IMR-90 (cell line): Measurements from ENCODE around the gene HHIPL1. TPM values are rescaled to one million over a fixed set of nuclear protein-coding genes. Genes with fewer than 3 reads are reported as not detected.

Experiments
- ATAC-seq: fragments of 200-7000 bp; cut with Tn5 transposase; 2 replicates; pipeline ENCODE4 v1.9.1; 2020; ENCODE audit warnings: low read depth, mild to moderate bottlenecking, moderate library complexity
- BruUV-seq: library from RNA; stranded (reverse); fragments of 400-500 nt; replicated peaks from 2 replicates; lab custom pipeline; 2021; lab: Mats Ljungman, UMichigan
- CTCF ChIA-PET: fragments of 300-600 bp; formaldehyde crosslinking; extraction: SDS; loops from one replicate; lab custom pipeline; 2021; ENCODE audit warnings: antibody characterized with exemption; lab: Yijun Ruan, JAX
- POLR2A ChIA-PET: fragments of 300-600 bp; sonication (Branson Sonifier 250); formaldehyde crosslinking; loops from one replicate; lab custom pipeline; 2022; ENCODE audit warnings: antibody characterized with exemption; ENCODE audit not compliant: unreplicated experiment; lab: Charles Lee
- DNase-seq: peaks from one replicate; pipeline ENCODE4 v3.0.0; 2013
- H2AFZ ChIP-seq: replicated peaks from 2 replicates; pipeline ENCODE3; 2013; ENCODE audit warnings: low read length, mild to moderate bottlenecking; ENCODE audit not compliant: poor library complexity
- H2AK5ac ChIP-seq: 2 replicates; pipeline ENCODE4 v1.6.1; 2013; ENCODE audit warnings: low read depth, low read length, inconsistent platforms
- H2AK9ac ChIP-seq: replicated peaks from 2 replicates; pipeline ENCODE3; 2013; ENCODE audit warnings: mild to moderate bottlenecking, low read depth, low read length, moderate library complexity; ENCODE audit not compliant: poor library complexity
- H2BK120ac ChIP-seq: 2 replicates; pipeline ENCODE4 v1.6.1; 2013; ENCODE audit warnings: low read depth, low read length, inconsistent platforms
- H2BK15ac ChIP-seq: 3 replicates; pipeline ENCODE4 v1.6.1; 2013; ENCODE audit warnings: low read depth, low read length, inconsistent platforms
- H2BK20ac ChIP-seq: 2 replicates; pipeline ENCODE4 v1.6.1; 2013; ENCODE audit warnings: low read depth, mild to moderate bottlenecking, inconsistent platforms, low read length, moderate library complexity
- H2BK5ac ChIP-seq: 2 replicates; pipeline ENCODE4 v1.6.1; 2013; ENCODE audit warnings: mild to moderate bottlenecking, low read depth, low read length, inconsistent platforms; ENCODE audit not compliant: poor library complexity, severe bottlenecking
- H3K14ac ChIP-seq: replicated peaks from 2 replicates; pipeline ENCODE4 v1.6.1; 2013; ENCODE audit warnings: low read depth, low read length, inconsistent platforms
- H3K18ac ChIP-seq: 2 replicates; pipeline ENCODE4 v1.6.1; 2013; ENCODE audit warnings: low read depth, low read length, control low read depth
- H3K23ac ChIP-seq: 2 replicates; pipeline ENCODE4 v1.6.1; 2013; ENCODE audit warnings: low read depth, low read length, inconsistent platforms
- H3K27ac ChIP-seq: 2 replicates; pipeline ENCODE4 v1.5.1; 2013; ENCODE audit warnings: mild to moderate bottlenecking, control low read depth, low read length; ENCODE audit not compliant: insufficient read depth
- H3K27me3 ChIP-seq: 2 replicates; pipeline ENCODE4 v1.6.1; 2013; ENCODE audit warnings: low read length; ENCODE audit not compliant: control insufficient read depth, insufficient read depth
- H3K36me3 ChIP-seq: 2 replicates; pipeline ENCODE4 v1.6.1; 2013; ENCODE audit warnings: low read length, mixed read lengths; ENCODE audit not compliant: control insufficient read depth, insufficient read depth
- H3K4ac ChIP-seq: 2 replicates; pipeline ENCODE4 v1.6.1; 2013; ENCODE audit warnings: low read depth, low read length, inconsistent platforms
- H3K4me1 ChIP-seq: 2 replicates; pipeline ENCODE4 v1.6.1; 2013; ENCODE audit warnings: low read length, mixed read lengths; ENCODE audit not compliant: control insufficient read depth, insufficient read depth
- H3K4me2 ChIP-seq: 2 replicates; pipeline ENCODE4 v1.6.1; 2013; ENCODE audit warnings: low read depth, mild to moderate bottlenecking, control low read depth, low read length, moderate library complexity
- H3K4me3 ChIP-seq: 2 replicates; pipeline ENCODE4 v1.5.1; 2013; ENCODE audit warnings: low read depth, mild to moderate bottlenecking, control low read depth, low read length, moderate library complexity; ENCODE audit not compliant: insufficient read depth
- H3K56ac ChIP-seq: 2 replicates; pipeline ENCODE4 v1.6.1; 2013; ENCODE audit warnings: low read length, inconsistent platforms; ENCODE audit not compliant: insufficient read depth; ENCODE audit errors: extremely low read depth
- H3K79me1 ChIP-seq, 2 experiments: 2 replicates each; pipeline ENCODE4 v1.6.1; 2013; ENCODE audit warnings: low read length in 2 of 2, inconsistent platforms in 1 of 2, low read depth in 1 of 2
- H3K9ac ChIP-seq: 2 replicates; pipeline ENCODE4 v1.6.1; 2013; ENCODE audit warnings: low read depth, low read length, control low read depth
- H3K9me1 ChIP-seq: 2 replicates; pipeline ENCODE4 v1.6.1; 2013; ENCODE audit warnings: low read length, inconsistent platforms; ENCODE audit not compliant: insufficient read depth
- H3K9me3 ChIP-seq: 2 replicates; pipeline ENCODE4 v1.6.1; 2013; ENCODE audit warnings: low read length; ENCODE audit not compliant: control insufficient read depth, insufficient read depth
- H4K20me1 ChIP-seq: 2 replicates; pipeline ENCODE4 v1.6.1; 2013; ENCODE audit warnings: low read length, inconsistent platforms; ENCODE audit not compliant: insufficient read depth
- H4K5ac ChIP-seq: 2 replicates; pipeline ENCODE4 v1.6.1; 2013; ENCODE audit warnings: mild to moderate bottlenecking, low read depth, low read length, control low read depth
- H4K8ac ChIP-seq, 2 experiments: 2 replicates each; pipeline ENCODE4 v1.6.1; 2013; ENCODE audit warnings: low read depth in 2 of 2, low read length in 2 of 2, control low read depth in 1 of 2, inconsistent platforms in 1 of 2
- H4K91ac ChIP-seq: 2 replicates; pipeline ENCODE4 v1.6.1; 2013; ENCODE audit warnings: low read depth, low read length, inconsistent platforms; ENCODE audit not compliant: insufficient read depth
- BHLHE40 ChIP-seq: fragments of 150-350 bp; IDR thresholded peaks from 2 replicates; pipeline ENCODE4 v1.6.1; 2016; ENCODE audit warnings: mild to moderate bottlenecking, low read depth, low read length
- CHD1 ChIP-seq: IDR thresholded peaks from 2 replicates; pipeline ENCODE4 v1.6.1; 2012; ENCODE audit warnings: low read depth, low read length, improper control_type of control experiment
- ELK1 ChIP-seq: fragments of 150-350 bp; IDR thresholded peaks from 2 replicates; pipeline ENCODE4 v1.6.1; 2016; ENCODE audit warnings: low read depth, mild to moderate bottlenecking, low read length, moderate library complexity, borderline replicate concordance
- FOS ChIP-seq: fragments of 150-350 bp; IDR thresholded peaks from 2 replicates; pipeline ENCODE4 v1.6.1; 2016; ENCODE audit warnings: low read depth, low read length
- MAFK ChIP-seq: IDR thresholded peaks from 2 replicates; pipeline ENCODE4 v1.6.1; 2012; ENCODE audit warnings: low read depth, low read length, improper control_type of control experiment
- MAZ ChIP-seq: IDR thresholded peaks from 2 replicates; pipeline ENCODE4 v1.6.1; 2012; ENCODE audit warnings: low read depth, mild to moderate bottlenecking, low read length, improper control_type of control experiment, moderate library complexity, borderline replicate concordance
- MXI1 ChIP-seq: IDR thresholded peaks from 2 replicates; pipeline ENCODE4 v1.6.1; 2012; ENCODE audit warnings: low read depth, mild to moderate bottlenecking, low read length, moderate library complexity, borderline replicate concordance
- NFE2L2 ChIP-seq: fragments of 150-350 bp; IDR thresholded peaks from 2 replicates; pipeline ENCODE4 v1.6.1; 2016; ENCODE audit warnings: low read depth, mild to moderate bottlenecking, low read length
- POLR2A ChIP-seq: IDR thresholded peaks from 2 replicates; pipeline ENCODE4 v1.6.1; 2012; ENCODE audit warnings: mild to moderate bottlenecking, low read depth, low read length
- RCOR1 ChIP-seq: IDR thresholded peaks from 2 replicates; pipeline ENCODE4 v1.6.1; 2012; ENCODE audit warnings: mild to moderate bottlenecking, low read length, improper control_type of control experiment; ENCODE audit not compliant: insufficient replicate concordance
- SMC3 ChIP-seq: fragments of 150-350 bp; IDR thresholded peaks from 2 replicates; pipeline ENCODE4 v1.6.1; 2016; ENCODE audit warnings: low read depth, mild to moderate bottlenecking, antibody characterized with exemption, low read length, moderate library complexity
- USF2 ChIP-seq: fragments of 150-350 bp; IDR thresholded peaks from 2 replicates; pipeline ENCODE4 v1.6.1; 2017; ENCODE audit warnings: mild to moderate bottlenecking, antibody characterized with exemption, low read length, low read depth
- WGBS, 2 experiments: methylation state at CpG; one replicate each; pipeline versions ENCODE4 v1.1.5 to v1.1.7; 2013; ENCODE audit warnings: missing lambda C conversion rate in 2 of 2; ENCODE audit not compliant: insufficient read length in 1 of 2; ENCODE audit errors: extremely low coverage in 2 of 2; 5-methylcytosine and 5-hydroxymethylcytosine counted together
- dilution Hi-C: fragments of 300-500 bp; cut with HindIII; formaldehyde crosslinking; loops from one replicate; pipeline ENCODE4 v1.14.3; 2018; ENCODE audit warnings: low sequenced_read_pairs; ENCODE audit not compliant: unreplicated experiment
- in situ Hi-C: fragments of 300-500 bp; cut with MboI; formaldehyde crosslinking; loops from 3 replicates; pipeline ENCODE4 v1.14.3; 2019; ENCODE audit warnings: low sequenced_read_pairs, inconsistent platforms, mixed read lengths
- intact Hi-C: fragments of 100-400 bp; cut with micrococcal nuclease; formaldehyde crosslinking; loops from 2 replicates; pipeline ENCODE4 v1.10.0; 2022
- polyA plus RNA-seq, 3 experiments: library from polyadenylated mRNA; depleted of rRNA; stranded (reverse); fragments of >200 nt; gene quantifications; 2 replicates each; pipeline ENCODE4 v1.2.3, GENCODE V29; 2012; ENCODE audit warnings: low replicate concordance in 1 of 3
- total RNA-seq: library from RNA; depleted of rRNA; stranded (reverse); fragments of >200 nt; gene quantifications from 2 replicates; pipeline ENCODE4 v1.2.3, GENCODE V29; 2012
- TF ChIP-seq, protein P1 (sequence below): conservative IDR thresholded peaks from 2 replicates; pipeline ENCODE4 v1.5.1; 2012; ENCODE audit warnings: mild to moderate bottlenecking, low read depth, low read length, improper control_type of control experiment

Gene HHIPL1
- total and polyA plus RNA-seq, 2 of the 4 experiments (the other 2 are of a cell fraction), result 0.65 to 0.72 TPM

GRCh38 chr14:99605299-99605961, 39.5 kb upstream of the HHIPL1 start:
- H3K27me3 ChIP-seq, result no peaks in the 10 kb centered on the region
- peak overlapping the region; percentile 69 for H3K4me2 ChIP-seq
- H3K4ac ChIP-seq, result peak overlapping the region; percentile 61
- peaks cover 16% of the 10 kb centered on the region for H3K4me1 ChIP-seq
- in situ Hi-C loops (no loop called here), dilution Hi-C loops (no loop called here), intact Hi-C loops (loop anchor here (1.0 to 2.0 kb wide), 2 partner anchors 42 to 69 kb away; no protein-coding TSS in a partner anchor)
- peak overlapping the region; percentile 22; the same call in 1 of the 2 replicates for H3K18ac ChIP-seq
- peak overlapping the region; percentile 61 for H2BK5ac ChIP-seq
- H2BK15ac ChIP-seq, result peak overlapping the region; percentile 24; the same call in 1 of the 3 replicates
- peak overlapping the region; percentile 8; the same call in 1 of the 2 replicates for H4K5ac ChIP-seq
- peak overlapping the region; percentile 12 to 85; a peak in 3 of 4 replicates for H4K8ac ChIP-seq
- H3K9me3 ChIP-seq, result no peaks in the 10 kb centered on the region
- peak overlapping the region; percentile 66; the same call in 1 of the 2 replicates for H3K56ac ChIP-seq
- H2AFZ ChIP-seq, result peak overlapping the region; percentile 95
- peak overlapping the region; percentile 52 for H3K9ac ChIP-seq
- peak; percentile 74 for DNase-seq
- 2% methylated on average over 18 of the region's 38 CpGs; no CpG with 5 or more reads in 1 of the 2 experiments for WGBS, 2 experiments
- H3K23ac ChIP-seq, result peak overlapping the region; percentile 90
- POLR2A ChIA-PET, result interaction anchor here (0.7 kb wide), 1 partner anchor 17 kb away, joined by 4 read pairs; no protein-coding TSS in a partner anchor
- H2AK9ac ChIP-seq, result peak overlapping the region; percentile 80
- peaks cover 9% of the 10 kb centered on the region for H3K9me1 ChIP-seq
- no TSS peak for BruUV-seq
- peak overlapping the region; percentile 16; the same call in 1 of the 2 replicates for H2BK20ac ChIP-seq
- H3K14ac ChIP-seq, result peak overlapping the region; percentile 89
- peak overlapping the region; percentile 83 for H3K27ac ChIP-seq
- CTCF ChIA-PET, result interaction anchor here (1.4 kb wide), 1 partner anchor 29 kb away, joined by 3 read pairs; no protein-coding TSS in a partner anchor
- H2AK5ac ChIP-seq, result peak overlapping the region; percentile 63
- H3K36me3 ChIP-seq, result no peaks in the 10 kb centered on the region
- peaks cover 26% of the 10 kb centered on the region for H4K20me1 ChIP-seq
- H2BK120ac ChIP-seq, result peak overlapping the region; percentile 47
- H3K79me1 ChIP-seq, result peaks cover 9 to 43% of the 10 kb centered on the region in 2 experiments; a peak in 3 of 4 replicates
- H3K4me3 ChIP-seq, result peak overlapping the region; percentile 63
- ATAC-seq, result peak; percentile 21
- peak overlapping the region; percentile 63; the same call in 1 of the 2 replicates for H4K91ac ChIP-seq
- TF ChIP-seq POLR2A, result no peak
- TF ChIP-seq FOS, result no peak
- TF ChIP-seq MXI1, result peak; percentile 54; the same call in 1 of the 2 replicates
- no peak for TF ChIP-seq NFE2L2
- TF ChIP-seq ELK1, result no peak
- TF ChIP-seq SMC3, result no peak
- peak; percentile 59; the same call in 1 of the 2 replicates for TF ChIP-seq BHLHE40
- TF ChIP-seq, protein P1, sequence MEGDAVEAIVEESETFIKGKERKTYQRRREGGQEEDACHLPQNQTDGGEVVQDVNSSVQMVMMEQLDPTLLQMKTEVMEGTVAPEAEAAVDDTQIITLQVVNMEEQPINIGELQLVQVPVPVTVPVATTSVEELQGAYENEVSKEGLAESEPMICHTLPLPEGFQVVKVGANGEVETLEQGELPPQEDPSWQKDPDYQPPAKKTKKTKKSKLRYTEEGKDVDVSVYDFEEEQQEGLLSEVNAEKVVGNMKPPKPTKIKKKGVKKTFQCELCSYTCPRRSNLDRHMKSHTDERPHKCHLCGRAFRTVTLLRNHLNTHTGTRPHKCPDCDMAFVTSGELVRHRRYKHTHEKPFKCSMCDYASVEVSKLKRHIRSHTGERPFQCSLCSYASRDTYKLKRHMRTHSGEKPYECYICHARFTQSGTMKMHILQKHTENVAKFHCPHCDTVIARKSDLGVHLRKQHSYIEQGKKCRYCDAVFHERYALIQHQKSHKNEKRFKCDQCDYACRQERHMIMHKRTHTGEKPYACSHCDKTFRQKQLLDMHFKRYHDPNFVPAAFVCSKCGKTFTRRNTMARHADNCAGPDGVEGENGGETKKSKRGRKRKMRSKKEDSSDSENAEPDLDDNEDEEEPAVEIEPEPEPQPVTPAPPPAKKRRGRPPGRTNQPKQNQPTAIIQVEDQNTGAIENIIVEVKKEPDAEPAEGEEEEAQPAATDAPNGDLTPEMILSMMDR, result no peak
- TF ChIP-seq CHD1, result no peak
- TF ChIP-seq RCOR1, result no peak
- no peak for TF ChIP-seq USF2
- TF ChIP-seq MAZ, result 0 out of 2 replicates have a peak, but pooled peaks have one; percentile 18
- TF ChIP-seq MAFK, result no peak
